ENCODE results near the gene PDE4D. TPM values are rescaled to one million over a fixed set of nuclear protein-coding genes. Genes with fewer than 3 reads are reported as not detected.

Gene PDE4D
- total RNA-seq, 1 experiment from 2014 or later, result 3.3 TPM

DNA sequence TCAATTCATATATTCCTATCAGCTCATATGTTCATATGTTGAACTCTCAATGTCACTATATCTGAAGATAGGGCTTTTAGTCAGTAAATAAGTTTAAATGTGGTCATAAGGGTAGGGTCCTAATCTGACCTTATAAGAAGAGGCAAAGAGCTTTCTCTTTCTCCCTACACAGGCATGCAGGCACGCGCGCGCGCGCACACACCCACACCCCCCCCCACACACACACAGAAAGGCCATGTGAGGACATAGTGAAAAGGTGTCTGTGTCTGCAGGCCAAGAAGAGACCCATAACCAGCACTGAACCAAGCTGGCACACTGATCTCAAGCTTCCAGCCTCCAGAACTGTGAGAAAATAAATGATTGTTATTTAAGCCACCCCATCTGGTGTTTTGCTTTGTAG lies 76.0 kb downstream of the PDE4D start:
- ATAC-seq, result no peak
- Mint-ChIP-seq H3K36me3 (no peaks in the 10 kb centered on the region), H3K9me3 (no peaks in the 10 kb centered on the region), H3K4me1 (no peaks in the 10 kb centered on the region), H3K27me3 (ENCODE audit: low read depth) (no peaks in the 10 kb centered on the region; the same call in 1 of the 2 replicates), H3K27ac (no peak overlapping the region), H3K4me3 (no peak overlapping the region)
- TF ChIP-seq NR3C1 (CRISPR knock-in tag; conservative IDR thresholded peaks at IDR 0.05; ENCODE audit: low read depth), result no peak
- TF ChIP-seq, protein P1, sequence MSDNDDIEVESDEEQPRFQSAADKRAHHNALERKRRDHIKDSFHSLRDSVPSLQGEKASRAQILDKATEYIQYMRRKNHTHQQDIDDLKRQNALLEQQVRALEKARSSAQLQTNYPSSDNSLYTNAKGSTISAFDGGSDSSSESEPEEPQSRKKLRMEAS (CRISPR knock-in tag; IDR thresholded peaks at IDR 0.05), result no peak
- no peak for TF ChIP-seq ZNF423 (CRISPR knock-in tag; IDR thresholded peaks at IDR 0.05)
- TF ChIP-seq, protein P2, sequence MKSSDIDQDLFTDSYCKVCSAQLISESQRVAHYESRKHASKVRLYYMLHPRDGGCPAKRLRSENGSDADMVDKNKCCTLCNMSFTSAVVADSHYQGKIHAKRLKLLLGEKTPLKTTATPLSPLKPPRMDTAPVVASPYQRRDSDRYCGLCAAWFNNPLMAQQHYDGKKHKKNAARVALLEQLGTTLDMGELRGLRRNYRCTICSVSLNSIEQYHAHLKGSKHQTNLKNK (CRISPR knock-in tag; IDR thresholded peaks at IDR 0.05), result no peak
- no peak for TF ChIP-seq ZNF263 (CRISPR knock-in tag; IDR thresholded peaks at IDR 0.05; ENCODE audit: low read depth)
- TF ChIP-seq, protein P3, sequence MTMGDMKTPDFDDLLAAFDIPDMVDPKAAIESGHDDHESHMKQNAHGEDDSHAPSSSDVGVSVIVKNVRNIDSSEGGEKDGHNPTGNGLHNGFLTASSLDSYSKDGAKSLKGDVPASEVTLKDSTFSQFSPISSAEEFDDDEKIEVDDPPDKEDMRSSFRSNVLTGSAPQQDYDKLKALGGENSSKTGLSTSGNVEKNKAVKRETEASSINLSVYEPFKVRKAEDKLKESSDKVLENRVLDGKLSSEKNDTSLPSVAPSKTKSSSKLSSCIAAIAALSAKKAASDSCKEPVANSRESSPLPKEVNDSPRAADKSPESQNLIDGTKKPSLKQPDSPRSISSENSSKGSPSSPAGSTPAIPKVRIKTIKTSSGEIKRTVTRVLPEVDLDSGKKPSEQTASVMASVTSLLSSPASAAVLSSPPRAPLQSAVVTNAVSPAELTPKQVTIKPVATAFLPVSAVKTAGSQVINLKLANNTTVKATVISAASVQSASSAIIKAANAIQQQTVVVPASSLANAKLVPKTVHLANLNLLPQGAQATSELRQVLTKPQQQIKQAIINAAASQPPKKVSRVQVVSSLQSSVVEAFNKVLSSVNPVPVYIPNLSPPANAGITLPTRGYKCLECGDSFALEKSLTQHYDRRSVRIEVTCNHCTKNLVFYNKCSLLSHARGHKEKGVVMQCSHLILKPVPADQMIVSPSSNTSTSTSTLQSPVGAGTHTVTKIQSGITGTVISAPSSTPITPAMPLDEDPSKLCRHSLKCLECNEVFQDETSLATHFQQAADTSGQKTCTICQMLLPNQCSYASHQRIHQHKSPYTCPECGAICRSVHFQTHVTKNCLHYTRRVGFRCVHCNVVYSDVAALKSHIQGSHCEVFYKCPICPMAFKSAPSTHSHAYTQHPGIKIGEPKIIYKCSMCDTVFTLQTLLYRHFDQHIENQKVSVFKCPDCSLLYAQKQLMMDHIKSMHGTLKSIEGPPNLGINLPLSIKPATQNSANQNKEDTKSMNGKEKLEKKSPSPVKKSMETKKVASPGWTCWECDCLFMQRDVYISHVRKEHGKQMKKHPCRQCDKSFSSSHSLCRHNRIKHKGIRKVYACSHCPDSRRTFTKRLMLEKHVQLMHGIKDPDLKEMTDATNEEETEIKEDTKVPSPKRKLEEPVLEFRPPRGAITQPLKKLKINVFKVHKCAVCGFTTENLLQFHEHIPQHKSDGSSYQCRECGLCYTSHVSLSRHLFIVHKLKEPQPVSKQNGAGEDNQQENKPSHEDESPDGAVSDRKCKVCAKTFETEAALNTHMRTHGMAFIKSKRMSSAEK (CRISPR knock-in tag; IDR thresholded peaks at IDR 0.05; ENCODE audit: borderline replicate concordance), result no peak
- TF ChIP-seq GABPB1 (CRISPR knock-in tag; IDR thresholded peaks at IDR 0.05), result no peak
- TF ChIP-seq KAT7 (CRISPR knock-in tag; IDR thresholded peaks at IDR 0.05; ENCODE audit: borderline replicate concordance), result no peak
- TF ChIP-seq SMAD3 (CRISPR knock-in tag; IDR thresholded peaks at IDR 0.05; ENCODE audit: borderline replicate concordance), result no peak
- TF ChIP-seq NR1H2 (CRISPR knock-in tag; IDR thresholded peaks at IDR 0.05), result no peak
- no peak for TF ChIP-seq TEAD1 (CRISPR knock-in tag; IDR thresholded peaks at IDR 0.05)
- TF ChIP-seq ELF4 (CRISPR knock-in tag; IDR thresholded peaks at IDR 0.05; ENCODE audit: low read depth), result no peak
- TF ChIP-seq MXD4 (CRISPR knock-in tag; IDR thresholded peaks at IDR 0.05; ENCODE audit: borderline replicate concordance), result no peak
- no peak for TF ChIP-seq ZNF416 (CRISPR knock-in tag; IDR thresholded peaks at IDR 0.05)
- CTCF ChIA-PET, result interaction anchor here (1.0 to 1.6 kb wide), 3 partner anchors 76 to 470 kb away, joined by 3 to 4 read pairs (median 3); partner anchors contain the start of gene PDE4D
- POLR2A ChIA-PET, result no interaction called here
- DNase-seq (ENCODE audit: low spot score), result no peak

DNA sequence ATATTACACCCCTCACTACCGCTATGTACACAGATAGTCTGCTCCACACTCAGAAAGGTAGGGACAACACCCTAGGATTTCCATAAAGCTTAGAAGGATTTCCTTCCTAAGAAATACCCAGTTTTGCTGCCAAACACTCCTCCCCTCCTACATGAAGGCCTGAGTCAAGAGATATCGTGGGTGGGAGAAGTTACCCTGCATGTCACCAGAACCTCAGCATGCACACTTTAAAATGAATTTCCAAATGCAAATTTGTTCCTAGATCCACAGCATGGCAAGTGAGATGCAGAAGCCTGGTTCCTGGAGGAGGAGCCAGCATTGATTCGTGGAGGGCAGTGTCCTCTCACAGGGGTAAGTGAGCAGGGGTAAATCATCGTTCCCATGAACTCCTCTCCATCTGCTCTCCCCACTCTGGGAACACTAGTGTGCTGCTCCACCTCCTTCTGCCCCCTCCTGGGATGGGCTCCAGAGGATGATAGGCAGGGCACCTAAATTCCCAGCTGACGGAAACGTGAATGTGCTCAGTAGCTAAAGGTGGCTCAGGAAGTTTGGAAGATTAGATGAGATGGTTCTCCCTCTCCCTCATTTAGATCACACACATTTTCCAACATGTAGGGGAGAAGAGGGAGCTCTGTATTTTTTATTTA lies 76.7 kb downstream of the PDE4D start:
- H3K27me3 Mint-ChIP-seq (ENCODE audit: low read depth), result peaks cover 2% of the 10 kb centered on the region; the same call in 1 of the 2 replicates
- H3K9me3 Mint-ChIP-seq, result no peaks in the 10 kb centered on the region
- H3K36me3 Mint-ChIP-seq, result no peaks in the 10 kb centered on the region
- no peak for ATAC-seq
- no peak overlapping the region for H3K4me3 Mint-ChIP-seq
- no peaks in the 10 kb centered on the region for H3K4me1 Mint-ChIP-seq
- ChIA-PET POLR2A (no interaction called here), CTCF (interaction anchor here (1.0 kb wide), 1 partner anchor 77 kb away, joined by 3 read pairs; the partner anchor contains the start of gene PDE4D)
- no peak for DNase-seq (ENCODE audit: low spot score)
- no peak overlapping the region for H3K27ac Mint-ChIP-seq
- TF ChIP-seq, protein P4, sequence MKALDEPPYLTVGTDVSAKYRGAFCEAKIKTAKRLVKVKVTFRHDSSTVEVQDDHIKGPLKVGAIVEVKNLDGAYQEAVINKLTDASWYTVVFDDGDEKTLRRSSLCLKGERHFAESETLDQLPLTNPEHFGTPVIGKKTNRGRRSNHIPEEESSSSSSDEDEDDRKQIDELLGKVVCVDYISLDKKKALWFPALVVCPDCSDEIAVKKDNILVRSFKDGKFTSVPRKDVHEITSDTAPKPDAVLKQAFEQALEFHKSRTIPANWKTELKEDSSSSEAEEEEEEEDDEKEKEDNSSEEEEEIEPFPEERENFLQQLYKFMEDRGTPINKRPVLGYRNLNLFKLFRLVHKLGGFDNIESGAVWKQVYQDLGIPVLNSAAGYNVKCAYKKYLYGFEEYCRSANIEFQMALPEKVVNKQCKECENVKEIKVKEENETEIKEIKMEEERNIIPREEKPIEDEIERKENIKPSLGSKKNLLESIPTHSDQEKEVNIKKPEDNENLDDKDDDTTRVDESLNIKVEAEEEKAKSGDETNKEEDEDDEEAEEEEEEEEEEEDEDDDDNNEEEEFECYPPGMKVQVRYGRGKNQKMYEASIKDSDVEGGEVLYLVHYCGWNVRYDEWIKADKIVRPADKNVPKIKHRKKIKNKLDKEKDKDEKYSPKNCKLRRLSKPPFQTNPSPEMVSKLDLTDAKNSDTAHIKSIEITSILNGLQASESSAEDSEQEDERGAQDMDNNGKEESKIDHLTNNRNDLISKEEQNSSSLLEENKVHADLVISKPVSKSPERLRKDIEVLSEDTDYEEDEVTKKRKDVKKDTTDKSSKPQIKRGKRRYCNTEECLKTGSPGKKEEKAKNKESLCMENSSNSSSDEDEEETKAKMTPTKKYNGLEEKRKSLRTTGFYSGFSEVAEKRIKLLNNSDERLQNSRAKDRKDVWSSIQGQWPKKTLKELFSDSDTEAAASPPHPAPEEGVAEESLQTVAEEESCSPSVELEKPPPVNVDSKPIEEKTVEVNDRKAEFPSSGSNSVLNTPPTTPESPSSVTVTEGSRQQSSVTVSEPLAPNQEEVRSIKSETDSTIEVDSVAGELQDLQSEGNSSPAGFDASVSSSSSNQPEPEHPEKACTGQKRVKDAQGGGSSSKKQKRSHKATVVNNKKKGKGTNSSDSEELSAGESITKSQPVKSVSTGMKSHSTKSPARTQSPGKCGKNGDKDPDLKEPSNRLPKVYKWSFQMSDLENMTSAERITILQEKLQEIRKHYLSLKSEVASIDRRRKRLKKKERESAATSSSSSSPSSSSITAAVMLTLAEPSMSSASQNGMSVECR (CRISPR knock-in tag; IDR thresholded peaks at IDR 0.05; ENCODE audit: borderline replicate concordance), result no peak
- TF ChIP-seq, protein P5, sequence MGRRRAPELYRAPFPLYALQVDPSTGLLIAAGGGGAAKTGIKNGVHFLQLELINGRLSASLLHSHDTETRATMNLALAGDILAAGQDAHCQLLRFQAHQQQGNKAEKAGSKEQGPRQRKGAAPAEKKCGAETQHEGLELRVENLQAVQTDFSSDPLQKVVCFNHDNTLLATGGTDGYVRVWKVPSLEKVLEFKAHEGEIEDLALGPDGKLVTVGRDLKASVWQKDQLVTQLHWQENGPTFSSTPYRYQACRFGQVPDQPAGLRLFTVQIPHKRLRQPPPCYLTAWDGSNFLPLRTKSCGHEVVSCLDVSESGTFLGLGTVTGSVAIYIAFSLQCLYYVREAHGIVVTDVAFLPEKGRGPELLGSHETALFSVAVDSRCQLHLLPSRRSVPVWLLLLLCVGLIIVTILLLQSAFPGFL (CRISPR knock-in tag; IDR thresholded peaks at IDR 0.05; ENCODE audit: borderline replicate concordance), result no peak
- TF ChIP-seq, protein P6, sequence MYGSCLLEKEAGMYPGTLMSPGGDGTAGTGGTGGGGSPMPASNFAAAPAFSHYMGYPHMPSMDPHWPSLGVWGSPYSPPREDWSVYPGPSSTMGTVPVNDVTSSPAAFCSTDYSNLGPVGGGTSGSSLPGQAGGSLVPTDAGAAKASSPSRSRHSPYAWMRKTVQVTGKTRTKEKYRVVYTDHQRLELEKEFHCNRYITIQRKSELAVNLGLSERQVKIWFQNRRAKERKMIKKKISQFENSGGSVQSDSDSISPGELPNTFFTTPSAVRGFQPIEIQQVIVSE (CRISPR knock-in tag; IDR thresholded peaks at IDR 0.05; ENCODE audit: borderline replicate concordance), result no peak
- TF ChIP-seq, protein P7, sequence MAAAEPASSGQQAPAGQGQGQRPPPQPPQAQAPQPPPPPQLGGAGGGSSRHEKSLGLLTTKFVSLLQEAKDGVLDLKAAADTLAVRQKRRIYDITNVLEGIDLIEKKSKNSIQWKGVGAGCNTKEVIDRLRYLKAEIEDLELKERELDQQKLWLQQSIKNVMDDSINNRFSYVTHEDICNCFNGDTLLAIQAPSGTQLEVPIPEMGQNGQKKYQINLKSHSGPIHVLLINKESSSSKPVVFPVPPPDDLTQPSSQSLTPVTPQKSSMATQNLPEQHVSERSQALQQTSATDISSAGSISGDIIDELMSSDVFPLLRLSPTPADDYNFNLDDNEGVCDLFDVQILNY (CRISPR knock-in tag; IDR thresholded peaks at IDR 0.05), result no peak
- no peak for TF ChIP-seq ZNF138 (CRISPR knock-in tag; conservative IDR thresholded peaks at IDR 0.05)
- TF ChIP-seq, protein P8, sequence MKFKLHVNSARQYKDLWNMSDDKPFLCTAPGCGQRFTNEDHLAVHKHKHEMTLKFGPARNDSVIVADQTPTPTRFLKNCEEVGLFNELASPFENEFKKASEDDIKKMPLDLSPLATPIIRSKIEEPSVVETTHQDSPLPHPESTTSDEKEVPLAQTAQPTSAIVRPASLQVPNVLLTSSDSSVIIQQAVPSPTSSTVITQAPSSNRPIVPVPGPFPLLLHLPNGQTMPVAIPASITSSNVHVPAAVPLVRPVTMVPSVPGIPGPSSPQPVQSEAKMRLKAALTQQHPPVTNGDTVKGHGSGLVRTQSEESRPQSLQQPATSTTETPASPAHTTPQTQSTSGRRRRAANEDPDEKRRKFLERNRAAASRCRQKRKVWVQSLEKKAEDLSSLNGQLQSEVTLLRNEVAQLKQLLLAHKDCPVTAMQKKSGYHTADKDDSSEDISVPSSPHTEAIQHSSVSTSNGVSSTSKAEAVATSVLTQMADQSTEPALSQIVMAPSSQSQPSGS (CRISPR knock-in tag; IDR thresholded peaks at IDR 0.05; ENCODE audit: borderline replicate concordance, low read depth), result no peak
